IMR-90 (cell line): ENCODE results near the gene METTL22. TPM values are rescaled to one million over a fixed set of nuclear protein-coding genes. Genes with fewer than 3 reads are reported as not detected.

Experiments
- ATAC-seq: fragments of 200-7000 bp; cut with Tn5 transposase; 2 replicates; pipeline ENCODE4 v1.9.1; 2020; ENCODE audit warnings: low read depth, mild to moderate bottlenecking, moderate library complexity
- BruUV-seq: library from RNA; stranded (reverse); fragments of 400-500 nt; replicated peaks from 2 replicates; lab custom pipeline; 2021; lab: Mats Ljungman, UMichigan
- CTCF ChIA-PET: fragments of 300-600 bp; formaldehyde crosslinking; extraction: SDS; loops from one replicate; lab custom pipeline; 2021; ENCODE audit warnings: antibody characterized with exemption; lab: Yijun Ruan, JAX
- POLR2A ChIA-PET: fragments of 300-600 bp; sonication (Branson Sonifier 250); formaldehyde crosslinking; loops from one replicate; lab custom pipeline; 2022; ENCODE audit warnings: antibody characterized with exemption; ENCODE audit not compliant: unreplicated experiment; lab: Charles Lee
- DNase-seq: peaks from one replicate; pipeline ENCODE4 v3.0.0; 2013
- H2AFZ ChIP-seq: replicated peaks from 2 replicates; pipeline ENCODE3; 2013; ENCODE audit warnings: low read length, mild to moderate bottlenecking; ENCODE audit not compliant: poor library complexity
- H2AK5ac ChIP-seq: 2 replicates; pipeline ENCODE4 v1.6.1; 2013; ENCODE audit warnings: low read depth, low read length, inconsistent platforms
- H2AK9ac ChIP-seq: replicated peaks from 2 replicates; pipeline ENCODE3; 2013; ENCODE audit warnings: mild to moderate bottlenecking, low read depth, low read length, moderate library complexity; ENCODE audit not compliant: poor library complexity
- H2BK120ac ChIP-seq: 2 replicates; pipeline ENCODE4 v1.6.1; 2013; ENCODE audit warnings: low read depth, low read length, inconsistent platforms
- H2BK15ac ChIP-seq: 3 replicates; pipeline ENCODE4 v1.6.1; 2013; ENCODE audit warnings: low read depth, low read length, inconsistent platforms
- H2BK20ac ChIP-seq: 2 replicates; pipeline ENCODE4 v1.6.1; 2013; ENCODE audit warnings: low read depth, mild to moderate bottlenecking, inconsistent platforms, low read length, moderate library complexity
- H2BK5ac ChIP-seq: 2 replicates; pipeline ENCODE4 v1.6.1; 2013; ENCODE audit warnings: mild to moderate bottlenecking, low read depth, low read length, inconsistent platforms; ENCODE audit not compliant: poor library complexity, severe bottlenecking
- H3K14ac ChIP-seq: replicated peaks from 2 replicates; pipeline ENCODE4 v1.6.1; 2013; ENCODE audit warnings: low read depth, low read length, inconsistent platforms
- H3K18ac ChIP-seq: 2 replicates; pipeline ENCODE4 v1.6.1; 2013; ENCODE audit warnings: low read depth, low read length, control low read depth
- H3K23ac ChIP-seq: 2 replicates; pipeline ENCODE4 v1.6.1; 2013; ENCODE audit warnings: low read depth, low read length, inconsistent platforms
- H3K27ac ChIP-seq: 2 replicates; pipeline ENCODE4 v1.5.1; 2013; ENCODE audit warnings: mild to moderate bottlenecking, control low read depth, low read length; ENCODE audit not compliant: insufficient read depth
- H3K27me3 ChIP-seq: 2 replicates; pipeline ENCODE4 v1.6.1; 2013; ENCODE audit warnings: low read length; ENCODE audit not compliant: control insufficient read depth, insufficient read depth
- H3K36me3 ChIP-seq: 2 replicates; pipeline ENCODE4 v1.6.1; 2013; ENCODE audit warnings: low read length, mixed read lengths; ENCODE audit not compliant: control insufficient read depth, insufficient read depth
- H3K4ac ChIP-seq: 2 replicates; pipeline ENCODE4 v1.6.1; 2013; ENCODE audit warnings: low read depth, low read length, inconsistent platforms
- H3K4me1 ChIP-seq: 2 replicates; pipeline ENCODE4 v1.6.1; 2013; ENCODE audit warnings: low read length, mixed read lengths; ENCODE audit not compliant: control insufficient read depth, insufficient read depth
- H3K4me2 ChIP-seq: 2 replicates; pipeline ENCODE4 v1.6.1; 2013; ENCODE audit warnings: low read depth, mild to moderate bottlenecking, control low read depth, low read length, moderate library complexity
- H3K4me3 ChIP-seq: 2 replicates; pipeline ENCODE4 v1.5.1; 2013; ENCODE audit warnings: low read depth, mild to moderate bottlenecking, control low read depth, low read length, moderate library complexity; ENCODE audit not compliant: insufficient read depth
- H3K56ac ChIP-seq: 2 replicates; pipeline ENCODE4 v1.6.1; 2013; ENCODE audit warnings: low read length, inconsistent platforms; ENCODE audit not compliant: insufficient read depth; ENCODE audit errors: extremely low read depth
- H3K79me1 ChIP-seq, 2 experiments: 2 replicates each; pipeline ENCODE4 v1.6.1; 2013; ENCODE audit warnings: low read length in 2 of 2, inconsistent platforms in 1 of 2, low read depth in 1 of 2
- H3K9ac ChIP-seq: 2 replicates; pipeline ENCODE4 v1.6.1; 2013; ENCODE audit warnings: low read depth, low read length, control low read depth
- H3K9me1 ChIP-seq: 2 replicates; pipeline ENCODE4 v1.6.1; 2013; ENCODE audit warnings: low read length, inconsistent platforms; ENCODE audit not compliant: insufficient read depth
- H3K9me3 ChIP-seq: 2 replicates; pipeline ENCODE4 v1.6.1; 2013; ENCODE audit warnings: low read length; ENCODE audit not compliant: control insufficient read depth, insufficient read depth
- H4K20me1 ChIP-seq: 2 replicates; pipeline ENCODE4 v1.6.1; 2013; ENCODE audit warnings: low read length, inconsistent platforms; ENCODE audit not compliant: insufficient read depth
- H4K5ac ChIP-seq: 2 replicates; pipeline ENCODE4 v1.6.1; 2013; ENCODE audit warnings: mild to moderate bottlenecking, low read depth, low read length, control low read depth
- H4K8ac ChIP-seq, 2 experiments: 2 replicates each; pipeline ENCODE4 v1.6.1; 2013; ENCODE audit warnings: low read depth in 2 of 2, low read length in 2 of 2, control low read depth in 1 of 2, inconsistent platforms in 1 of 2
- H4K91ac ChIP-seq: 2 replicates; pipeline ENCODE4 v1.6.1; 2013; ENCODE audit warnings: low read depth, low read length, inconsistent platforms; ENCODE audit not compliant: insufficient read depth
- BHLHE40 ChIP-seq: fragments of 150-350 bp; IDR thresholded peaks from 2 replicates; pipeline ENCODE4 v1.6.1; 2016; ENCODE audit warnings: mild to moderate bottlenecking, low read depth, low read length
- CEBPB ChIP-seq: IDR thresholded peaks from 2 replicates; pipeline ENCODE4 v1.6.1; 2012; ENCODE audit warnings: low read depth, low read length, improper control_type of control experiment
- CTCF ChIP-seq: conservative IDR thresholded peaks from 2 replicates; pipeline ENCODE4 v1.5.1; 2012; ENCODE audit warnings: mild to moderate bottlenecking, low read depth, low read length, improper control_type of control experiment
- ELK1 ChIP-seq: fragments of 150-350 bp; IDR thresholded peaks from 2 replicates; pipeline ENCODE4 v1.6.1; 2016; ENCODE audit warnings: low read depth, mild to moderate bottlenecking, low read length, moderate library complexity, borderline replicate concordance
- FOS ChIP-seq: fragments of 150-350 bp; IDR thresholded peaks from 2 replicates; pipeline ENCODE4 v1.6.1; 2016; ENCODE audit warnings: low read depth, low read length
- MAFK ChIP-seq: IDR thresholded peaks from 2 replicates; pipeline ENCODE4 v1.6.1; 2012; ENCODE audit warnings: low read depth, low read length, improper control_type of control experiment
- MAZ ChIP-seq: IDR thresholded peaks from 2 replicates; pipeline ENCODE4 v1.6.1; 2012; ENCODE audit warnings: low read depth, mild to moderate bottlenecking, low read length, improper control_type of control experiment, moderate library complexity, borderline replicate concordance
- MXI1 ChIP-seq: IDR thresholded peaks from 2 replicates; pipeline ENCODE4 v1.6.1; 2012; ENCODE audit warnings: low read depth, mild to moderate bottlenecking, low read length, moderate library complexity, borderline replicate concordance
- NFE2L2 ChIP-seq: fragments of 150-350 bp; IDR thresholded peaks from 2 replicates; pipeline ENCODE4 v1.6.1; 2016; ENCODE audit warnings: low read depth, mild to moderate bottlenecking, low read length
- POLR2A ChIP-seq: IDR thresholded peaks from 2 replicates; pipeline ENCODE4 v1.6.1; 2012; ENCODE audit warnings: mild to moderate bottlenecking, low read depth, low read length
- RAD21 ChIP-seq: IDR thresholded peaks from 2 replicates; pipeline ENCODE4 v1.6.1; 2012; ENCODE audit warnings: low read length, improper control_type of control experiment
- RCOR1 ChIP-seq: IDR thresholded peaks from 2 replicates; pipeline ENCODE4 v1.6.1; 2012; ENCODE audit warnings: mild to moderate bottlenecking, low read length, improper control_type of control experiment; ENCODE audit not compliant: insufficient replicate concordance
- RFX5 ChIP-seq: IDR thresholded peaks from 2 replicates; pipeline ENCODE4 v1.8.0; 2012; ENCODE audit warnings: low read depth, mild to moderate bottlenecking, low read length, moderate library complexity
- SMC3 ChIP-seq: fragments of 150-350 bp; IDR thresholded peaks from 2 replicates; pipeline ENCODE4 v1.6.1; 2016; ENCODE audit warnings: low read depth, mild to moderate bottlenecking, antibody characterized with exemption, low read length, moderate library complexity
- WGBS, 2 experiments: methylation state at CpG; one replicate each; pipeline versions ENCODE4 v1.1.5 to v1.1.7; 2013; ENCODE audit warnings: missing lambda C conversion rate in 2 of 2; ENCODE audit not compliant: insufficient read length in 1 of 2; ENCODE audit errors: extremely low coverage in 2 of 2; 5-methylcytosine and 5-hydroxymethylcytosine counted together
- dilution Hi-C: fragments of 300-500 bp; cut with HindIII; formaldehyde crosslinking; loops from one replicate; pipeline ENCODE4 v1.14.3; 2018; ENCODE audit warnings: low sequenced_read_pairs; ENCODE audit not compliant: unreplicated experiment
- in situ Hi-C: fragments of 300-500 bp; cut with MboI; formaldehyde crosslinking; loops from 3 replicates; pipeline ENCODE4 v1.14.3; 2019; ENCODE audit warnings: low sequenced_read_pairs, inconsistent platforms, mixed read lengths
- intact Hi-C: fragments of 100-400 bp; cut with micrococcal nuclease; formaldehyde crosslinking; loops from 2 replicates; pipeline ENCODE4 v1.10.0; 2022
- polyA plus RNA-seq, 3 experiments: library from polyadenylated mRNA; depleted of rRNA; stranded (reverse); fragments of >200 nt; gene quantifications; 2 replicates each; pipeline ENCODE4 v1.2.3, GENCODE V29; 2012; ENCODE audit warnings: low replicate concordance in 1 of 3
- total RNA-seq: library from RNA; depleted of rRNA; stranded (reverse); fragments of >200 nt; gene quantifications from 2 replicates; pipeline ENCODE4 v1.2.3, GENCODE V29; 2012

Gene METTL22
- total and polyA plus RNA-seq, 2 of the 4 experiments (the other 2 are of a cell fraction): 27.2 to 51.2 TPM

GRCh38 chr16:8572063-8572918 is 49.2 kb upstream of the METTL22 start:
- no peak overlapping the region for H3K56ac ChIP-seq

More at GRCh38 chr16:8572063-8572918, 49.2 kb upstream of the METTL22 start:
- H2BK5ac ChIP-seq: no peak overlapping the region
- peaks cover 8% of the 10 kb centered on the region for H3K27me3 ChIP-seq
- H3K23ac ChIP-seq: no peak overlapping the region
- H4K91ac ChIP-seq: no peak overlapping the region
- H3K14ac ChIP-seq: no peak overlapping the region
- H2BK20ac ChIP-seq: no peak overlapping the region
- no peak overlapping the region for H3K18ac ChIP-seq
- H3K36me3 ChIP-seq: no peaks in the 10 kb centered on the region
- no peak overlapping the region for H4K8ac ChIP-seq
- peaks cover 1% of the 10 kb centered on the region for H3K4me1 ChIP-seq
- H3K9me3 ChIP-seq: no peaks in the 10 kb centered on the region
- intact Hi-C loops (no loop called here), dilution Hi-C loops (no loop called here), in situ Hi-C loops (loop anchor here (25.0 kb wide), 1 partner anchor 565 kb away; no protein-coding TSS in a partner anchor)
- CTCF ChIA-PET: interaction anchor here (1.1 kb wide), 2 partner anchors 9 to 1938 kb away, joined by 3 read pairs; no protein-coding TSS in a partner anchor
- no peak overlapping the region for H2AFZ ChIP-seq
- POLR2A ChIA-PET: no interaction called here
- peaks cover 3% of the 10 kb centered on the region; the same call in 1 of the 2 replicates for H3K9me1 ChIP-seq
- no TSS peak for BruUV-seq
- H4K20me1 ChIP-seq: no peaks in the 10 kb centered on the region
- H3K4me2 ChIP-seq: no peak overlapping the region
- no peak overlapping the region for H2AK9ac ChIP-seq
- ATAC-seq (no peak), DNase-seq (no peak)
- no peak overlapping the region for H2BK15ac ChIP-seq
- TF ChIP-seq CTCF (no peak), ELK1 (no peak), BHLHE40 (no peak), MAZ (no peak), NFE2L2 (no peak), RFX5 (no peak), FOS (no peak), CEBPB (no peak), SMC3 (no peak), RCOR1 (no peak), POLR2A (no peak), MAFK (no peak), MXI1 (no peak), RAD21 (no peak)
- no peak overlapping the region for H3K27ac ChIP-seq
- H2AK5ac ChIP-seq: no peak overlapping the region; the same call in 1 of the 2 replicates
- H3K4me3 ChIP-seq: no peak overlapping the region
- no peak overlapping the region for H3K4ac ChIP-seq
- no CpG with 5 or more reads among the region's 11 CpGs for WGBS, 2 experiments
- H4K5ac ChIP-seq: no peak overlapping the region
- no peaks in the 10 kb centered on the region for H3K79me1 ChIP-seq
- H2BK120ac ChIP-seq: no peak overlapping the region
- no peak overlapping the region for H3K9ac ChIP-seq
